ENCODE measurements around the gene MUS81. TPM values are rescaled to one million over a fixed set of nuclear protein-coding genes. Genes with fewer than 3 reads are reported as not detected.

MUS81 gene
- total and polyA plus RNA-seq, 9 of the 15 experiments (the other 6 are each of a cell fraction or from before 2014, with no cell fraction given): 13.4 to 118 (median 53.7) TPM

- TF ChIP-seq CHD7 (IDR thresholded peaks at IDR 0.05; ENCODE audit: low read depth, low read length) (no peak), TCF15 (CRISPR knock-in tag; IDR thresholded peaks at IDR 0.05) (no peak), ZNF507 (tag; conservative IDR thresholded peaks at IDR 0.05) (no peak), DIDO1 (tag; IDR thresholded peaks at IDR 0.05; ENCODE audit: low read depth) (no peak), NEUROD1 (IDR thresholded peaks at IDR 0.05; ENCODE audit: borderline replicate concordance, low read depth, low read length, partially characterized antibody) (peak; percentile 75), CTBP1 (IDR thresholded peaks at IDR 0.05; ENCODE audit: borderline replicate concordance) (peak; percentile 95), RB1 (IDR thresholded peaks at IDR 0.05; ENCODE audit: low read depth) (peak; percentile 90), CBFA2T3 (IDR thresholded peaks at IDR 0.05) (no peak; the same call in 1 of the 2 replicates), NFRKB (IDR thresholded peaks at IDR 0.05; ENCODE audit: low read depth) (0 out of 2 replicates have a peak, but pooled peaks have one; percentile 59), SMARCA4 (IDR thresholded peaks at IDR 0.05) (peak; percentile 11; the same call in 1 of the 2 replicates), GTF2F1 (IDR thresholded peaks at IDR 0.05; ENCODE audit: low read depth, low read length) (no peak; the same call in 1 of the 2 replicates), MCM2 (IDR thresholded peaks at IDR 0.05; ENCODE audit: low read depth) (no peak), ZNF3 (CRISPR knock-in tag; IDR thresholded peaks at IDR 0.05) (no peak), PHF8 (IDR thresholded peaks at IDR 0.05; ENCODE audit: borderline replicate concordance, low read length) (peak; percentile 98), TAF7 (tag; IDR thresholded peaks at IDR 0.05) (no peak), ZBTB2 (IDR thresholded peaks at IDR 0.05) (no peak)
These were observed 28.1 kb downstream of the MUS81 start, which contains the start of gene FIBP (continued) for GRCh38 chr11:65888163-65888814.
